NCI-H524 (cell line): ENCODE measurements around the gene RGMA.
A peak's percentile ranks its signal among the peaks of the same experiment; 100 is the strongest.

Experiments
- DNase-seq, 2 experiments: peaks; one replicate each; lab custom pipeline; 2025; lab: John Stamatoyannopoulos, UW

Gene RGMA

GRCh38 chr15:93088981-93089726, at the start of gene RGMA:
Gene RGMA, minus strand, starts transcription at chr15:93089211. Its CDS starts 279 bp downstream, at chr15:93088932.
- peak in 1 of 2 experiments; percentile 57 for DNase-seq

GRCh38 chr15:93136606-93137005, 47.6 kb upstream of the RGMA start:
- DNase-seq, result no peak

GRCh38 chr15:93135997-93136397, 47.0 kb upstream of the RGMA start:
- DNase-seq, result no peak

- no peak for DNase-seq
Measured at GRCh38 chr15:93135459-93135858, 46.4 kb upstream of the RGMA start.

GRCh38 chr15:93131485-93132095, 42.6 kb upstream of the RGMA start:
- DNase-seq, result no peak

- DNase-seq, result peak; percentile 77 to 94
Measured at GRCh38 chr15:93129702-93130488, 40.9 kb upstream of the RGMA start.

- DNase-seq, result no peak
Measured at GRCh38 chr15:93127286-93127685, 38.3 kb upstream of the RGMA start.

- DNase-seq, result no peak
Measured at GRCh38 chr15:93126599-93126998, 37.6 kb upstream of the RGMA start.

- peak in 1 of 2 experiments; percentile 22 for DNase-seq
Measured at GRCh38 chr15:93126148-93126547, 37.1 kb upstream of the RGMA start.

GRCh38 chr15:93124126-93124525, 35.1 kb upstream of the RGMA start:
- peak; percentile 62 to 89 for DNase-seq

- DNase-seq, result peak; percentile 87 to 95
Measured at GRCh38 chr15:93121973-93122910, 33.2 kb upstream of the RGMA start.

- DNase-seq, result peak; percentile 70 to 85
Measured at GRCh38 chr15:93121107-93121506, 32.1 kb upstream of the RGMA start.

- no peak for DNase-seq
Measured at GRCh38 chr15:93118904-93119303, 29.9 kb upstream of the RGMA start.

GRCh38 chr15:93111451-93111850, 22.4 kb upstream of the RGMA start:
- DNase-seq, result no peak

- no peak for DNase-seq
Measured at GRCh38 chr15:93110502-93111040, 21.6 kb upstream of the RGMA start.

GRCh38 chr15:93109336-93110102, 20.5 kb upstream of the RGMA start:
- no peak for DNase-seq

GRCh38 chr15:93107646-93108045, 18.6 kb upstream of the RGMA start:
- no peak for DNase-seq

GRCh38 chr15:93105485-93105884, 16.5 kb upstream of the RGMA start:
- DNase-seq, result no peak

- DNase-seq, result no peak
Measured at GRCh38 chr15:93103823-93104222, 14.8 kb upstream of the RGMA start.

GRCh38 chr15:93102211-93102610, 13.2 kb upstream of the RGMA start:
- DNase-seq, result no peak

- DNase-seq, result no peak
Measured at GRCh38 chr15:93093765-93094164, 4.8 kb upstream of the RGMA start.
